Mucosa of stomach (tissue), 1 donor: ENCODE results near the gene PIGM.

Experiments
- H3K27me3 ChIP-seq: one replicate; pipeline ENCODE4 v1.7.0; 2013; ENCODE audit warnings: mild to moderate bottlenecking, low read length; ENCODE audit not compliant: control insufficient read depth, insufficient read depth
- H3K36me3 ChIP-seq: one replicate; pipeline ENCODE4 v1.7.0; 2013; ENCODE audit warnings: low read length; ENCODE audit not compliant: control insufficient read depth, insufficient read depth
- H3K4me1 ChIP-seq: one replicate; pipeline ENCODE4 v1.7.0; 2013; ENCODE audit warnings: mild to moderate bottlenecking, low read length; ENCODE audit not compliant: control insufficient read depth, insufficient read depth
- H3K4me3 ChIP-seq: one replicate; pipeline ENCODE4 v1.7.0; 2013; ENCODE audit warnings: low read length
- H3K9ac ChIP-seq: one replicate; pipeline ENCODE4 v1.7.0; 2013; ENCODE audit warnings: mild to moderate bottlenecking, low read length, moderate library complexity
- H3K9me3 ChIP-seq: one replicate; pipeline ENCODE4 v1.7.0; 2013; ENCODE audit warnings: mild to moderate bottlenecking, low read length, moderate library complexity; ENCODE audit not compliant: control insufficient read depth
- donor health status: Pancreatic carcinoma.

The PIGM gene

GRCh38 chr1:159977364-159978106, 54.3 kb downstream of the PIGM start:
- H3K9me3 ChIP-seq = no peaks in the 10 kb centered on the region
- peaks cover 22% of the 10 kb centered on the region for H3K36me3 ChIP-seq
- H3K4me3 ChIP-seq = no peak overlapping the region
- H3K27me3 ChIP-seq = no peaks in the 10 kb centered on the region
- no peak overlapping the region for H3K9ac ChIP-seq
- H3K4me1 ChIP-seq = peaks cover 20% of the 10 kb centered on the region
